Tibial nerve (tissue), 4 donors: ENCODE data around the gene LRBA. TPM values are rescaled to one million over a fixed set of nuclear protein-coding genes. Genes with fewer than 3 reads are reported as not detected.

Experiments used
- DNase-seq, 2 donors: peaks; one replicate each; pipeline ENCODE4 v3.0.0-alpha.2; 2019; ENCODE audit warnings: low spot score in 2 of 2
- H3K27ac ChIP-seq, 4 donors: fragments of 200-600 bp; sonication (generic) in 3 of 4; one replicate each; pipeline ENCODE4 v1.5.1; 2017 to 2019; ENCODE audit warnings: mild to moderate bottlenecking in 1 of 4
- H3K27me3 ChIP-seq, 2 donors: fragments of 200-600 bp; sonication (generic) in 1 of 2; one replicate each; pipeline versions ENCODE4 v1.5.1 to v1.6.0; 2017 to 2019
- H3K36me3 ChIP-seq, 3 donors: fragments of 200-600 bp; sonication (generic); one replicate each; pipeline ENCODE4 v1.5.1; 2018 to 2019
- H3K4me1 ChIP-seq, 4 donors: fragments of 200-600 bp; sonication (generic) in 3 of 4; one replicate each; pipeline ENCODE4 v1.5.1; 2017 to 2019
- H3K4me3 ChIP-seq, 4 donors: fragments of 200-600 bp; sonication (generic) in 3 of 4; one replicate each; pipeline ENCODE4 v1.5.1; 2017 to 2019; ENCODE audit warnings: mild to moderate bottlenecking in 1 of 4, moderate library complexity in 1 of 4
- H3K9me3 ChIP-seq, 4 donors: fragments of 200-600 bp; sonication (generic) in 3 of 4; one replicate each; pipeline ENCODE4 v1.5.1; 2017 to 2019
- EP300 ChIP-seq, 2 donors: sonication (generic); formaldehyde crosslinking; IDR thresholded peaks; one replicate each; pipeline ENCODE4 v1.6.1; 2017; ENCODE audit warnings: antibody characterized with exemption in 2 of 2, mild to moderate bottlenecking in 1 of 2
- POLR2A ChIP-seq, 2 donors: fragments of 450-650 bp; IDR thresholded peaks; one replicate each; pipeline ENCODE4 v1.6.1; 2017; ENCODE audit warnings: antibody characterized with exemption in 2 of 2, mild to moderate bottlenecking in 2 of 2, moderate library complexity in 2 of 2
- WGBS, 2 donors: methylation state at CpG; one replicate each; pipeline ENCODE4 v1.1.5; 2018; 5-methylcytosine and 5-hydroxymethylcytosine counted together
- total RNA-seq, 4 donors: library from RNA; depleted of rRNA; stranded (reverse); fragments of >200 nt; gene quantifications; one replicate each; pipeline ENCODE4 v1.1.0, GENCODE V29; 2016
- TF ChIP-seq, protein P1 (sequence below), 5 experiments: fragments of 200-600 bp in 3 of 5; fragments of 450-650 bp in 2 of 5; sonication (generic) in 3 of 5; IDR thresholded peaks; one replicate each; pipeline ENCODE4 v1.5.1; 2016 to 2019; ENCODE audit warnings: antibody characterized with exemption in 5 of 5, mild to moderate bottlenecking in 3 of 5, moderate library complexity in 2 of 5

The LRBA gene
- total RNA-seq, 4 donors from 2014 or later = 35.4 to 43.1 (median 38.0) TPM

DNA sequence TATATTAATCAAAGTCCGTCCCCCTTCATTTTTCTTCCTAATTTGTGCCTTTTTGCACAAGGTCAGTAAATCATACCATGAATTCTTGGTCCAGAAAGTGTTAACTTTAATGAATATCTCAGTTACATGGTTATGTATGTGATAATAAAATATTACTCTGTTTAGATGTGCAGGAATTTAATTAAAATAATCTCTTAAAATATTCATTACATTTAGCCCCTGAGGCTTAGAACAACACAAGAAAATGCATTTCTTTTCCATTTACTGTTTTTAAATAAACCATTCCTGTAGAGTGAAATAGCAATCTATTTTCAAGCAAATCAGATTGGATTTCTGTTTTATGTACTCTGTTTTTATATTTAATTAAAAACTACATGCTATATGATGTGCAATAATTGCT is 415.5 kb downstream of the LRBA start:
- no peak overlapping the region for H3K27ac ChIP-seq
- H3K4me3 ChIP-seq = no peak overlapping the region
- DNase-seq = no peak
- WGBS, 2 donors = 91 to 96% methylated on average over 1 of the region's 1 CpG
- peaks cover 0 to 16% (median 0%) of the 10 kb centered on the region in 3 donors for H3K36me3 ChIP-seq
- TF ChIP-seq, protein P1, sequence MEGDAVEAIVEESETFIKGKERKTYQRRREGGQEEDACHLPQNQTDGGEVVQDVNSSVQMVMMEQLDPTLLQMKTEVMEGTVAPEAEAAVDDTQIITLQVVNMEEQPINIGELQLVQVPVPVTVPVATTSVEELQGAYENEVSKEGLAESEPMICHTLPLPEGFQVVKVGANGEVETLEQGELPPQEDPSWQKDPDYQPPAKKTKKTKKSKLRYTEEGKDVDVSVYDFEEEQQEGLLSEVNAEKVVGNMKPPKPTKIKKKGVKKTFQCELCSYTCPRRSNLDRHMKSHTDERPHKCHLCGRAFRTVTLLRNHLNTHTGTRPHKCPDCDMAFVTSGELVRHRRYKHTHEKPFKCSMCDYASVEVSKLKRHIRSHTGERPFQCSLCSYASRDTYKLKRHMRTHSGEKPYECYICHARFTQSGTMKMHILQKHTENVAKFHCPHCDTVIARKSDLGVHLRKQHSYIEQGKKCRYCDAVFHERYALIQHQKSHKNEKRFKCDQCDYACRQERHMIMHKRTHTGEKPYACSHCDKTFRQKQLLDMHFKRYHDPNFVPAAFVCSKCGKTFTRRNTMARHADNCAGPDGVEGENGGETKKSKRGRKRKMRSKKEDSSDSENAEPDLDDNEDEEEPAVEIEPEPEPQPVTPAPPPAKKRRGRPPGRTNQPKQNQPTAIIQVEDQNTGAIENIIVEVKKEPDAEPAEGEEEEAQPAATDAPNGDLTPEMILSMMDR (IDR thresholded peaks at IDR 0.05) = no peak
- TF ChIP-seq POLR2A (IDR thresholded peaks at IDR 0.05) (no peak), EP300 (IDR thresholded peaks at IDR 0.05) (no peak)
- H3K27me3 ChIP-seq = no peaks in the 10 kb centered on the region
- H3K4me1 ChIP-seq = no peaks in the 10 kb centered on the region
- H3K9me3 ChIP-seq = no peaks in the 10 kb centered on the region

DNA sequence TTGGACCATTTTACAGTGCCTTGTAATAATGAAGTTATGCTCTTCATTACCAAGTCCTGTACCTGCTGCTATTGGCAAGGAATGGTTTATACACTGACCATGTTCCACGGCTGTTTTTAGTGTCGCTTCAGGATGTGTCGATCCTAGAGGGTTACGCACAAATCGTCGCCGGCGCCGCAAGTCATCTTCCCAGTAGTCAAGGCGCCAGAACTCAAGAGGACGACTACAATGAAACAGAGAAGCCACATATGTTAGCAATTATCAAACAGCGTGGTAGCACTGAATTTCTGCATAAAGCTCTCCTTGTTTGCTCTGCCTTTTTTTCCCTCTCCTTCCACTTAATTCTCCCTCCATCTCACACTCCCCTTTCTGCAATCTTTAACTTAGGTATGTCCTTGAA is 416.2 kb downstream of the LRBA start:
- H3K4me1 ChIP-seq = peaks cover 0 to 3% (median 0%) of the 10 kb centered on the region in 4 donors
- 79% methylated on average over 12 of the region's 12 CpGs for WGBS, 2 donors
- H3K4me3 ChIP-seq = no peak overlapping the region
- H3K9me3 ChIP-seq = no peaks in the 10 kb centered on the region
- DNase-seq = no peak
- H3K27ac ChIP-seq = no peak overlapping the region
- TF ChIP-seq, protein P1 (IDR thresholded peaks at IDR 0.05) = no peak
- H3K27me3 ChIP-seq = no peaks in the 10 kb centered on the region
- H3K36me3 ChIP-seq = peaks cover 0 to 16% (median 0%) of the 10 kb centered on the region in 3 donors

DNA sequence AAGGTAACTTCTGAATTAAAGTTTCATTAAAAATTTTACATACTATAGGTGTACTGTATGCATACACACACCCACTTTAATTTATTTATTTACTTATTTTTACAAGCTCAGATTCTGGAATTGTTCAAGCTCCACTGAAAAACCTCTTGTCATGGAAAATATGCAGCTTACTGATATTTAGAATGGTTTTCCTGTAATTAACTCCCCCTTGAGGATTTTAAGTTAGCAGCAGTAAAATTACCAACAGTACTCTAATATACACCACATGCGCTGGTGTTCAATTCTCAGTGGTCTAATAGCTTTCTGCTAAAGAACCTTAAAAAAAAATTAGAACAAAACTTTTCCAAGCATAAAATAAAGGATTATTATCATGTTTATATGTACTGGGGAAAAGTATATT is 421.1 kb downstream of the LRBA start:
- H3K27ac ChIP-seq = no peak overlapping the region
- 71 to 72% methylated on average over 1 of the region's 1 CpG for WGBS, 2 donors
- peaks cover 0 to 6% (median 0%) of the 10 kb centered on the region in 4 donors for H3K4me1 ChIP-seq
- H3K36me3 ChIP-seq = peaks cover 0 to 29% (median 0%) of the 10 kb centered on the region in 3 donors
- H3K9me3 ChIP-seq = no peaks in the 10 kb centered on the region
- no peak overlapping the region for H3K4me3 ChIP-seq
- TF ChIP-seq EP300 (IDR thresholded peaks at IDR 0.05) (no peak), POLR2A (IDR thresholded peaks at IDR 0.05) (no peak)
- TF ChIP-seq, protein P1 (IDR thresholded peaks at IDR 0.05) = no peak
- no peak for DNase-seq
- H3K27me3 ChIP-seq = no peaks in the 10 kb centered on the region

DNA sequence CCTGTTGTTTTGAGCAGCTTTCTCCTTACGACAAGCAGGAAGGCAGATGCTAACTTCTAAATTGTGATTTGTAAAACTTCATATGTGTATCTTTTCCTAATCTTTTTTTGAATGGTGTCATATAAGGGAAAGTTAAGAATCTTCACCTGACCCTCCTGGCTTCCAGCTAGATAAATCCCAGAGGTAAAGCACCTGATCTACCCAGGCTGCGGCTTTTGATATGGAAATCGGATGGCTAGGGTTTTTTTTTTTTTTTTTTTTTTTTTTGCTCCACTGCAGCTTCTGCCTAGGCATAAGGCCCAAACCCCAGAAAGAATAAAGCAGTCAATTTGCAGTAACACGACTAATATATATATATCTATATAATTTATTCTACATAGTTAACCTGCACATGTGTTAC is 423.2 kb downstream of the LRBA start:
- WGBS, 2 donors = 96 to 97% methylated on average over 4 of the region's 4 CpGs
- H3K27ac ChIP-seq = no peak overlapping the region
- DNase-seq = no peak

DNA sequence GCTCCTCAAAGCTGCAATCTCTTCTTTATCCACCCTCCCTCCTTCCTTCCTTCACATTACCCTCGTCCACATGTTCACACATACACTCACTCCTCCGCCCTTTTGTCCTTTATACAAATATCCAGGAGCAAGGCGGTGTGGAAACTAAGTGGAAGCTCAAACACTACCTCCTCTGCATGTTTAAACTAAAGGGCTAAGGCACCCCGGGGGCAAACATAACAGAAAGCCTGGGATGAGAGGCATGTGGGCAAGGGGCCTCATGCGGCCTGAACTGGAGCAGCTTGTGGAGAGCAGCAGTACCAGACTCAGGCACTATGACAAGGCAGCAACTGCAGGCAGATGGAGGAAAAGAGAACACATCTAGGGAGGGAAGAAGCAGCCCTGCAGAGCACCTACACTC is 423.7 kb downstream of the LRBA start:
- DNase-seq = no peak
- WGBS, 2 donors = 78 to 81% methylated on average over 5 of the region's 5 CpGs
- no peak overlapping the region for H3K27ac ChIP-seq

More for the DNA sequence above, 423.2 kb downstream of the LRBA start:
- no peaks in the 10 kb centered on the region for H3K27me3 ChIP-seq
- no peaks in the 10 kb centered on the region for H3K9me3 ChIP-seq
- peaks cover 0 to 30% (median 0%) of the 10 kb centered on the region in 3 donors for H3K36me3 ChIP-seq
- no peak for TF ChIP-seq POLR2A (IDR thresholded peaks at IDR 0.05)
- no peak for TF ChIP-seq EP300 (IDR thresholded peaks at IDR 0.05)
- TF ChIP-seq, protein P1 (IDR thresholded peaks at IDR 0.05) = no peak
- peaks cover 0 to 6% (median 0%) of the 10 kb centered on the region in 4 donors for H3K4me1 ChIP-seq
- H3K4me3 ChIP-seq = no peak overlapping the region

More for the DNA sequence above, 423.7 kb downstream of the LRBA start:
- Histone ChIP-seq H3K4me3 (no peak overlapping the region), H3K9me3 (no peaks in the 10 kb centered on the region), H3K4me1 (peaks cover 0 to 6% (median 0%) of the 10 kb centered on the region in 4 donors), H3K27me3 (no peaks in the 10 kb centered on the region), H3K36me3 (peaks cover 0 to 30% (median 0%) of the 10 kb centered on the region in 3 donors)
- TF ChIP-seq EP300 (IDR thresholded peaks at IDR 0.05) (no peak), POLR2A (IDR thresholded peaks at IDR 0.05) (no peak)
- TF ChIP-seq, protein P1 (IDR thresholded peaks at IDR 0.05) = no peak
